Measurements from ENCODE around the gene SCO2. TPM values are rescaled to one million over a fixed set of nuclear protein-coding genes. Genes with fewer than 3 reads are reported as not detected.

Gene SCO2
- total and polyA plus RNA-seq, 9 of the 15 experiments (the other 6 are each of a cell fraction or from before 2014, with no cell fraction given), result 0.34 to 4.0 (median 1.1) TPM; not detected in 3

- TF ChIP-seq TGIF2 (CRISPR knock-in tag; IDR thresholded peaks at IDR 0.05) (no peak), ARNT (IDR thresholded peaks at IDR 0.05) (no peak), NR0B1 (IDR thresholded peaks at IDR 0.05; ENCODE audit: partially characterized antibody) (no peak), ILF3 (IDR thresholded peaks at IDR 0.05; ENCODE audit: borderline replicate concordance) (no peak), CSDE1 (IDR thresholded peaks at IDR 0.05) (peak in 1 of 2 experiments; percentile 76; a peak in 2 of 4 replicates), IFI16 (CRISPR knock-in tag; IDR thresholded peaks at IDR 0.05) (no peak), MAFG (tag; conservative IDR thresholded peaks at IDR 0.05) (no peak), EGR1 (conservative IDR thresholded peaks at IDR 0.05) (peak; percentile 91), MAZ (CRISPR knock-in tag; conservative IDR thresholded peaks at IDR 0.05 in 1 of 2, IDR thresholded peaks at IDR 0.05 in 1 of 2) (peak; percentile 15 to 95; a peak in 2 of 4 replicates), KLF1 (tag; IDR thresholded peaks at IDR 0.05) (no peak)
- TF ChIP-seq, protein P1, sequence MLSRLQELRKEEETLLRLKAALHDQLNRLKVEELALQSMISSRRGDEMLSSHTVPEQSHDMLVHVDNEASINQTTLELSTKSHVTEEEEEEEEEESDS (CRISPR knock-in tag; IDR thresholded peaks at IDR 0.05), result no peak
- TF ChIP-seq, protein P2, sequence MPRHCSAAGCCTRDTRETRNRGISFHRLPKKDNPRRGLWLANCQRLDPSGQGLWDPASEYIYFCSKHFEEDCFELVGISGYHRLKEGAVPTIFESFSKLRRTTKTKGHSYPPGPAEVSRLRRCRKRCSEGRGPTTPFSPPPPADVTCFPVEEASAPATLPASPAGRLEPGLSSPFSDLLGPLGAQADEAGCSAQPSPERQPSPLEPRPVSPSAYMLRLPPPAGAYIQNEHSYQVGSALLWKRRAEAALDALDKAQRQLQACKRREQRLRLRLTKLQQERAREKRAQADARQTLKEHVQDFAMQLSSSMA (CRISPR knock-in tag; IDR thresholded peaks at IDR 0.05), result no peak
Measured at GRCh38 chr22:50507991-50508884, 17.2 kb downstream of the SCO2 start, which contains the start of gene NCAPH2 (continued).
